ENCODE data around the gene ASIC4.

DNA sequence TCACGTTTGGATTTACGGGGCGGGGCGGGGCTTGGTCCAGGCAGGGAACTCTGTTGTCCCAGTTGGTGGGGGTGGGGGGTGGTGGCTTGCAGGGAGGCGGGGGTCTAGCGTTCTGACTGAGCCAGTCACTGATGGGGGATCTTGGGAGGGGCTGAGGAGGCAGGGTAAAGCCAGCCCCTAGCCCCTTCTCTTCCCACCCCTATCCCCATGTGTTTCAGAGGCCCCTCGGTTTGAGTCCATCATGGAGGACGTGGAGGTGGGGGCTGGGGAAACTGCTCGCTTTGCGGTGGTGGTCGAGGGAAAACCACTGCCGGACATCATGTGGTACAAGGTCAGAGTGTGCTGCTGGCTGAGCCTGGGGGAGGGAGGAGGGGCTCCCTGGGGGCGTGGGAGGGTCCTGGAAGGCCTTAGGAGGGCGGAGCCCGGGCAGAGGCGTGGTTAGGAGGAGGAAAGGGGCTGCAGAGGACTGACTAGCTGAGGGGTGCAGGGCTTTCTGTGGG is 37.6 kb upstream of the ASIC4 start:
- TF ChIP-seq, protein P1, sequence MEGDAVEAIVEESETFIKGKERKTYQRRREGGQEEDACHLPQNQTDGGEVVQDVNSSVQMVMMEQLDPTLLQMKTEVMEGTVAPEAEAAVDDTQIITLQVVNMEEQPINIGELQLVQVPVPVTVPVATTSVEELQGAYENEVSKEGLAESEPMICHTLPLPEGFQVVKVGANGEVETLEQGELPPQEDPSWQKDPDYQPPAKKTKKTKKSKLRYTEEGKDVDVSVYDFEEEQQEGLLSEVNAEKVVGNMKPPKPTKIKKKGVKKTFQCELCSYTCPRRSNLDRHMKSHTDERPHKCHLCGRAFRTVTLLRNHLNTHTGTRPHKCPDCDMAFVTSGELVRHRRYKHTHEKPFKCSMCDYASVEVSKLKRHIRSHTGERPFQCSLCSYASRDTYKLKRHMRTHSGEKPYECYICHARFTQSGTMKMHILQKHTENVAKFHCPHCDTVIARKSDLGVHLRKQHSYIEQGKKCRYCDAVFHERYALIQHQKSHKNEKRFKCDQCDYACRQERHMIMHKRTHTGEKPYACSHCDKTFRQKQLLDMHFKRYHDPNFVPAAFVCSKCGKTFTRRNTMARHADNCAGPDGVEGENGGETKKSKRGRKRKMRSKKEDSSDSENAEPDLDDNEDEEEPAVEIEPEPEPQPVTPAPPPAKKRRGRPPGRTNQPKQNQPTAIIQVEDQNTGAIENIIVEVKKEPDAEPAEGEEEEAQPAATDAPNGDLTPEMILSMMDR (IDR thresholded peaks at IDR 0.05): no peak; the same call in 1 of the 2 replicates
- TF ChIP-seq POLR2AphosphoS5 (IDR thresholded peaks at IDR 0.05; ENCODE audit: low read depth, low read length): no peak
- TF ChIP-seq, protein P2, sequence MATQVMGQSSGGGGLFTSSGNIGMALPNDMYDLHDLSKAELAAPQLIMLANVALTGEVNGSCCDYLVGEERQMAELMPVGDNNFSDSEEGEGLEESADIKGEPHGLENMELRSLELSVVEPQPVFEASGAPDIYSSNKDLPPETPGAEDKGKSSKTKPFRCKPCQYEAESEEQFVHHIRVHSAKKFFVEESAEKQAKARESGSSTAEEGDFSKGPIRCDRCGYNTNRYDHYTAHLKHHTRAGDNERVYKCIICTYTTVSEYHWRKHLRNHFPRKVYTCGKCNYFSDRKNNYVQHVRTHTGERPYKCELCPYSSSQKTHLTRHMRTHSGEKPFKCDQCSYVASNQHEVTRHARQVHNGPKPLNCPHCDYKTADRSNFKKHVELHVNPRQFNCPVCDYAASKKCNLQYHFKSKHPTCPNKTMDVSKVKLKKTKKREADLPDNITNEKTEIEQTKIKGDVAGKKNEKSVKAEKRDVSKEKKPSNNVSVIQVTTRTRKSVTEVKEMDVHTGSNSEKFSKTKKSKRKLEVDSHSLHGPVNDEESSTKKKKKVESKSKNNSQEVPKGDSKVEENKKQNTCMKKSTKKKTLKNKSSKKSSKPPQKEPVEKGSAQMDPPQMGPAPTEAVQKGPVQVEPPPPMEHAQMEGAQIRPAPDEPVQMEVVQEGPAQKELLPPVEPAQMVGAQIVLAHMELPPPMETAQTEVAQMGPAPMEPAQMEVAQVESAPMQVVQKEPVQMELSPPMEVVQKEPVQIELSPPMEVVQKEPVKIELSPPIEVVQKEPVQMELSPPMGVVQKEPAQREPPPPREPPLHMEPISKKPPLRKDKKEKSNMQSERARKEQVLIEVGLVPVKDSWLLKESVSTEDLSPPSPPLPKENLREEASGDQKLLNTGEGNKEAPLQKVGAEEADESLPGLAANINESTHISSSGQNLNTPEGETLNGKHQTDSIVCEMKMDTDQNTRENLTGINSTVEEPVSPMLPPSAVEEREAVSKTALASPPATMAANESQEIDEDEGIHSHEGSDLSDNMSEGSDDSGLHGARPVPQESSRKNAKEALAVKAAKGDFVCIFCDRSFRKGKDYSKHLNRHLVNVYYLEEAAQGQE (IDR thresholded peaks at IDR 0.05; ENCODE audit: insufficient read depth in 1 of 2, low read depth in 2 of 2, low read length in 1 of 2): no peak
- TF ChIP-seq TCF7L2 (IDR thresholded peaks at IDR 0.05; ENCODE audit: low read depth, low read length): no peak
